RPMI7951 (cell line): ENCODE results near the gene SLC12A6. TPM values are rescaled to one million over a fixed set of nuclear protein-coding genes. Genes with fewer than 3 reads are reported as not detected.
"Not testable (repeated sequence)": the region's sequence is repeated elsewhere in the genome, so short reads cannot be mapped to it uniquely, and the experiment has no call there.

Source experiments
- DNase-seq: peaks from one replicate; pipeline ENCODE4 v3.0.0-alpha.2; 2012; ENCODE audit warnings: low read depth
- total RNA-seq: library from RNA; depleted of rRNA; stranded (reverse); fragments of >200 nt; shearing (Covaris generic); gene quantifications from 2 replicates; pipeline ENCODE4 v1.2.3, GENCODE V29; 2014

Gene SLC12A6
- total RNA-seq, 1 experiment from 2014 or later = 5.5 TPM

GRCh38 chr15:34357653-34358052 lies 20.1 kb upstream of the SLC12A6 start:
- no peak for DNase-seq

GRCh38 chr15:34355241-34355640 lies 17.7 kb upstream of the SLC12A6 start:
- DNase-seq = no peak

GRCh38 chr15:34354286-34354685 lies 16.7 kb upstream of the SLC12A6 start:
- DNase-seq = no peak

- no peak for DNase-seq
Observed at GRCh38 chr15:34353627-34354026, 16.0 kb upstream of the SLC12A6 start.

- DNase-seq = not testable (repeated sequence)
Observed at GRCh38 chr15:34352996-34353395, 15.4 kb upstream of the SLC12A6 start.

GRCh38 chr15:34349769-34350168 lies 12.2 kb upstream of the SLC12A6 start:
- DNase-seq = no peak

GRCh38 chr15:34348735-34349300 lies 11.2 kb upstream of the SLC12A6 start:
- no peak for DNase-seq

GRCh38 chr15:34347951-34348638 lies 10.5 kb upstream of the SLC12A6 start:
- no peak for DNase-seq

GRCh38 chr15:34342737-34343575 lies 5.4 kb upstream of the SLC12A6 start, which contains the start of the genes NOP10 and NUTM1:
NOP10 (minus strand) TSS chr15:34343136; CDS start chr15:34343073, 63 bp downstream.
NUTM1 (plus strand) TSS chr15:34343315; CDS start chr15:34343697, 382 bp downstream.
- DNase-seq = peak; percentile 90

- not testable (repeated sequence) for DNase-seq
Observed at GRCh38 chr15:34342213-34342736, 4.7 kb upstream of the SLC12A6 start.

GRCh38 chr15:34341381-34342212 lies 4.0 kb upstream of the SLC12A6 start:
- DNase-seq = no peak

- DNase-seq = no peak
Observed at GRCh38 chr15:34339946-34340345, 2.4 kb upstream of the SLC12A6 start.

- DNase-seq = no peak
Observed at GRCh38 chr15:34338347-34338746, 766 bp upstream of the SLC12A6 start.

GRCh38 chr15:34336991-34337556 lies 507 bp downstream of the SLC12A6 start:
- no peak for DNase-seq

GRCh38 chr15:34336231-34336990 lies 1.2 kb downstream of the SLC12A6 start:
- no peak for DNase-seq

GRCh38 chr15:34335176-34336032 lies 2.2 kb downstream of the SLC12A6 start:
- DNase-seq = no peak

- no peak for DNase-seq
Observed at GRCh38 chr15:34334672-34335071, 2.9 kb downstream of the SLC12A6 start.

GRCh38 chr15:34332553-34333120 lies 4.9 kb downstream of the SLC12A6 start:
- DNase-seq = no peak

GRCh38 chr15:34331809-34332208 lies 5.8 kb downstream of the SLC12A6 start:
- no peak for DNase-seq
